Karpas-422 (cell line): ENCODE data around the gene STK17A. TPM values are rescaled to one million over a fixed set of nuclear protein-coding genes. Genes with fewer than 3 reads are reported as not detected.
"Not testable (repeated sequence)": the region's sequence is repeated elsewhere in the genome, so short reads cannot be mapped to it uniquely, and the experiment has no call there.

Experiments used
- DNase-seq: peaks from one replicate; pipeline ENCODE4 v3.0.0-alpha.2; 2015
- H2AFZ ChIP-seq: fragments of 200-600 bp; sonication (generic); 2 replicates; pipeline ENCODE4 v1.6.1; 2014; ENCODE audit warnings: antibody characterized with exemption, low read length, mixed read lengths
- H3K27ac ChIP-seq: fragments of 200-600 bp; sonication (generic); 2 replicates; pipeline ENCODE4 v1.5.1; 2014; ENCODE audit warnings: mild to moderate bottlenecking, low read length, moderate library complexity
- H3K27me3 ChIP-seq: fragments of 200-600 bp; sonication (generic); 2 replicates; pipeline ENCODE4 v1.6.1; 2014; ENCODE audit warnings: low read length, mixed read lengths
- H3K36me3 ChIP-seq: fragments of 200-600 bp; sonication (generic); 2 replicates; pipeline ENCODE4 v1.6.1; 2014; ENCODE audit warnings: low read length, mixed read lengths; ENCODE audit not compliant: insufficient read depth
- H3K4me1 ChIP-seq: fragments of 200-600 bp; sonication (generic); 2 replicates; pipeline ENCODE4 v1.6.1; 2014; ENCODE audit warnings: mild to moderate bottlenecking, low read length, mixed read lengths
- H3K4me2 ChIP-seq: fragments of 200-600 bp; sonication (generic); 2 replicates; pipeline ENCODE4 v1.6.1; 2014; ENCODE audit warnings: low read length, low read depth, mild to moderate bottlenecking; ENCODE audit not compliant: poor library complexity, severe bottlenecking
- H3K4me3 ChIP-seq: fragments of 200-600 bp; sonication (generic); 2 replicates; pipeline ENCODE4 v1.5.1; 2014; ENCODE audit warnings: mild to moderate bottlenecking, antibody characterized with exemption, low read length, mixed read lengths
- H3K79me2 ChIP-seq: fragments of 200-600 bp; sonication (generic); 2 replicates; pipeline ENCODE4 v1.6.1; 2014; ENCODE audit warnings: mild to moderate bottlenecking, low read length, mixed read lengths
- H3K9ac ChIP-seq: fragments of 200-600 bp; sonication (generic); 2 replicates; pipeline ENCODE4 v1.6.0; 2014; ENCODE audit warnings: low read length
- H3K9me2 ChIP-seq: fragments of 200-600 bp; sonication (generic), shearing (Covaris generic); replicated peaks from 2 replicates; pipeline ENCODE4 v1.6.0; 2014; ENCODE audit warnings: mild to moderate bottlenecking, low read length, moderate library complexity; ENCODE audit not compliant: insufficient read depth
- H3K9me3 ChIP-seq: fragments of 300-700, 200-600 bp; sonication (generic); 2 replicates; pipeline ENCODE4 v1.6.1; 2014; ENCODE audit warnings: low read length, mixed read lengths
- H4K20me1 ChIP-seq: fragments of 200-600 bp; sonication (generic); 2 replicates; pipeline ENCODE4 v1.6.1; 2014; ENCODE audit warnings: mild to moderate bottlenecking, antibody characterized with exemption, low read length, low read depth; ENCODE audit not compliant: insufficient read depth
- total RNA-seq: library from RNA; depleted of rRNA; stranded (reverse); fragments of >200 nt; shearing (Covaris generic); gene quantifications from 2 replicates; pipeline ENCODE4 v1.2.3, GENCODE V29; 2014; ENCODE audit warnings: low replicate concordance

Gene STK17A
- total RNA-seq, 1 experiment from 2014 or later: 8.2 TPM

DNA sequence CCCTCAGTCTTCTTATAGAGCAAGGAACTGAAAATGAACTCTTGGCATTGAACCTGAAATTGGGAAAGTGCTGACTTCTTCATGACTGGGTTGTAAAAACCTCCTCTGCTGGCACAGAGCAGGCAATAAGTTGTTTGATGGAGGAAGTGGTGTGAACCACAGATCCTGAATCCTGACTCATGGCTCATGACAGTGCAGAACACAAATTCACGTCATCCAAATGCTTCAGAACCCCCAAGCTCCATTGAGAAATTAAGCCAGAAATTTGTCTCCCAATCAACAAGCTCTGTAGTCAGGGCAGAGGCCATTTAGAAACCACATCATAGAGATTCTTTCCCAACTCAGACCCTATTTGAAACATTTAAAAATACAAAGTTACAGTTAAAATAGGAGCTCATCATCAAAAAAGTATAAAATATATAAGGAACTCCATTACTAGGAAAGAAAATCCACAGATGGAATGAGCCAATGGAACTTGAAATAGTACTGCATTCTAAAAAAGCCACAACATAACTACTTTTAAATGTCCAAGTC lies 10.3 kb upstream of the STK17A start:
- Histone ChIP-seq H4K20me1 (no peaks in the 10 kb centered on the region), H3K27me3 (no peaks in the 10 kb centered on the region), H3K9ac (no peak overlapping the region), H3K4me1 (no peaks in the 10 kb centered on the region), H2AFZ (no peak overlapping the region), H3K27ac (no peak overlapping the region), H3K4me2 (no peak overlapping the region), H3K36me3 (no peaks in the 10 kb centered on the region), H3K9me2 (no peaks in the 10 kb centered on the region), H3K9me3 (no peaks in the 10 kb centered on the region), H3K79me2 (no peaks in the 10 kb centered on the region), H3K4me3 (no peak overlapping the region)
- no peak for DNase-seq

DNA sequence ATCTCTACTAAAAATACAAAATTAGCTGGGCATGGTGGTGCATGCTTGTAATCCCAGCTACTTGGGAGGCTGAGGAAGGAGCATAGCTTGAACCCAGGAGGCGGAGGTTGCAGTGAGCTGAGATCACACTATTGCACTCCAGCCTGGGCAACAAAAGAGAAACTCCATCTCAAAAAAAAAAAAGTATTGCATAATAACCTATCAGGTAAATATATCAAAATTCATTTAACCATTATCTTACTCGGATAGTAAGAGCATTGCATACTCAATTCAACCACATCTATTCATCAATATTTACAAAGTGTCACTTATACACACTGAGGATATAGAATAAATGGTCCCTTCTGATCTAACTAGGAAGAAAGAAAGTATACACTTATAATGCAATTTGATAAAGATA lies 9.1 kb upstream of the STK17A start:
- not testable (repeated sequence) for H4K20me1 ChIP-seq, H3K9me2 ChIP-seq, H3K9me3 ChIP-seq, H3K4me1 ChIP-seq, H3K79me2 ChIP-seq, H3K27ac ChIP-seq, H3K4me2 ChIP-seq, H3K9ac ChIP-seq, DNase-seq, H2AFZ ChIP-seq, H3K36me3 ChIP-seq, H3K27me3 ChIP-seq, H3K4me3 ChIP-seq

DNA sequence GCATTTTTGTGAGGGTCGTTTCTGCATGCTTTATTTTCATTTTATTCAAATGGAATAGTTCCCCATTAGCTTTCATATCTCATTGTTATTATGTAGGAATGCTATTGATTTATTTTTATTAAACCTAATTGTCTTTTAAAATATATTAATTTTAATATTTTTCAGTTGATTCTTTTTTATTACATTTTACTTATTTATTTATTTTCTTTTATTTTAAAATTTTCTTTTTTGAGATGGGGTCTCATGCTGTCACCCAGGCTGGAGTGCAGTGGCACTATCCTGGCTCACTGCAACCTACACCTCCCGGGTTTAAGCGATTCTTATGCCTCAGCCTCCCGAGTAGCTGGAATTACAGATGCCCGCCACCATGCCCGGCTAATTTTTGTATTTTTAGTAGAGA lies 7.4 kb upstream of the STK17A start:
- Histone ChIP-seq H3K4me1 (no peaks in the 10 kb centered on the region), H3K4me3 (no peak overlapping the region), H4K20me1 (no peaks in the 10 kb centered on the region), H3K9ac (no peak overlapping the region), H3K79me2 (no peaks in the 10 kb centered on the region), H3K9me2 (no peaks in the 10 kb centered on the region), H3K27ac (no peak overlapping the region), H3K27me3 (no peaks in the 10 kb centered on the region), H3K36me3 (no peaks in the 10 kb centered on the region), H2AFZ (no peak overlapping the region), H3K9me3 (no peaks in the 10 kb centered on the region), H3K4me2 (no peak overlapping the region)
- DNase-seq: no peak

DNA sequence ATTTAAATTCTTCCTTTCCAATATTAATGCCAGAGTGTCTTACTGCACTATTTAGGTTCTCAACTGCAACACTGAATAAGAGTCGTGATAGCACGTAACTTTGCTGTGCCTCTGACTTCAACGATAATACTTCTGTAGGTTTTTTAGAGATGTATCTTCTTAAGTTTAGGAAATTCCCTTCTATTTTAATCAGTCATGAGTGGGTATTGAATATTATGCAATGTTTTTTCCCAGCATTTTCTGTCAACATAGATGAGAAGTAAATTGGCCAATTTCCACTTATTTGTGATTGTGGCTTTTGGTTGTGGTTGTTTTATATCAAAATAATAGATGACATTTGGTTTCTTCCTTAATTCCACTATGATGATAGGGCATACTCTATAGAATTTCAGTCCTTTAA lies 6.7 kb upstream of the STK17A start:
- Histone ChIP-seq H4K20me1 (no peaks in the 10 kb centered on the region), H3K4me3 (no peak overlapping the region), H3K9ac (no peak overlapping the region), H3K79me2 (no peaks in the 10 kb centered on the region), H3K36me3 (no peaks in the 10 kb centered on the region), H3K4me2 (no peak overlapping the region), H3K27me3 (no peaks in the 10 kb centered on the region), H2AFZ (no peak overlapping the region), H3K27ac (no peak overlapping the region), H3K9me2 (no peaks in the 10 kb centered on the region), H3K9me3 (no peaks in the 10 kb centered on the region), H3K4me1 (no peaks in the 10 kb centered on the region)
- DNase-seq: no peak

DNA sequence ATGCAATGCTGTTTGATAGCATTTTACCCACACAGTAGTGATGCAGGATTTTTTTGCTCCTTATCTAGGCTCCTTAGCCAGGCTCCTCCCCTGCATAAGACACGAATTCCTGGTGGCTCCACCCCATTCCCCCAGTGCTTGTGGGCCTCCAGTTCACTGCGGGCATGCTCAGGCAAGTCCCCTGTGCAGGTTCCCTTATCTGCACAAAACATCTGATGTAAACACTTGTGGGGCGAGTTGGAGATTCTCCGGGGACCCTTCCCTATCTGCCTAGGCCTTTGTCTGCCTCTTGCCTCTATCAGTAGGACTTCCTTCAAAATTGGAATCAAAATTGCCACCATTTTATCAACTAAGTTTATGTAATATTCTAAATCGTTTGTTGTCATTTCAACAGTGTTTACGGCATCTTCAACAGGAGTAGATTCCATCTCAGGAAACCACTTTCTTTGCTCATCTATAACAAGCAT lies 5.4 kb upstream of the STK17A start:
- Histone ChIP-seq H2AFZ (no peak overlapping the region), H3K4me2 (no peak overlapping the region), H3K36me3 (no peaks in the 10 kb centered on the region), H3K9ac (no peak overlapping the region), H3K27me3 (no peaks in the 10 kb centered on the region), H3K27ac (no peak overlapping the region), H3K4me1 (peaks cover 5% of the 10 kb centered on the region; the same call in 1 of the 2 replicates), H3K79me2 (no peaks in the 10 kb centered on the region), H3K4me3 (no peak overlapping the region), H3K9me3 (no peaks in the 10 kb centered on the region), H4K20me1 (no peaks in the 10 kb centered on the region), H3K9me2 (no peaks in the 10 kb centered on the region)
- DNase-seq: no peak

DNA sequence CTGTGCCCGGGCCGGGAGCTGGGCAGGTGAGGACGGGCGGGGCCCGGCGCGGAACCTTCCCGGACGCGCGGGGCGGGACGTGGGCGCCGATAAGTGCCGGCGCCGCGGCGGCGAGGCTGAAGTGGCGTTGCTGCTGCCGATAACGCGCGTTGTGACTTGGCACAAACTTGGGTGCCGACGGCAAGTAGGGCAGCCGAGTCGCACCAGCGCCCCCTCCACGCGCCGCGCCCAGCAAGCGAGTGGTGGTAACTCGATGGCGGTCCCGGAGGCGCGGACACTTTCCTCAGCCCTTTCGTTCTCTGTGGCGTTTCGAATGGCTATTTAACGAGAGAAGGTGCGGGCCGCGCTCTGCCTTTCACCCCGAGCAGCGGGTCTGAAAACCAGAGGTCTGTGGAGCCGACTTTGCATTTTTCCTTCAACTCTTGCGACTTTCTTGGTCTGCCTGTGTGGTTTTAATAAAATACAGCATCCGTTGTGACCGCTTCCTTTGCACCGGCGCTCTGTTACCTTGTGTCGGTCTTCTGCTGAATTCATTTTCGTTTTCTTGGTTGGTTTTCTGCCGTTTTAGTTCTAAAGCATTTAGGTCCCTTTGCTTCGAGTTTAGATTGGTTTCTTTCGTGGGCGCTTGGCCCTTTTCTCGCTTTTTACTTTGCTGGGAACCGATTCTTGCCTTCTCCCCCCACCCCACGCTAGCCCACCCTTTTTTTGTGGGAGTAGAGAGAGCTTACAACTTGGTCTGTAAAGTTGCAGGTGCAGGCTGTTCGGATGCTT lies 701 bp downstream of the STK17A start:
- peaks cover 13% of the 10 kb centered on the region; the same call in 1 of the 2 replicates for H4K20me1 ChIP-seq
- H2AFZ ChIP-seq: peak overlapping the region; percentile 90; the same call in 1 of the 2 replicates

DNA sequence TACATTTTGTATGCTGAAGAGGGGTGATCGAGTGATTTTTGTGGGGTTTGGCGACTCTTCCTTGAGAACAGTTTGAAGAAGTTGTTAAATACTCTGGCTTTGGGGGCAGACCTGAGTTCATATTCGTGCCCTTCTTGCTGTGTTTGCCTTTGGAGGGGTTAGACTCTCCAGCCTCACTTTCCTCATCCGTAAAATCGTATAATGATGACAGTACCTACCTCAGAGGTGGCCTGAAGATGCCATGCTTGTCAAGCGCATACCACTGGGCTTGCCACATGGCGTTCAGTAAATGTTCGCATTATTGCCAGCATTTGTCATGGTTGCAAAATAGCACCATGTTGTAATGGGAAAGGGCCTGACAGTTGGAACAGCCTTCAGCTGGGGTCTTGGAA lies 1.3 kb downstream of the STK17A start:
- Histone ChIP-seq H4K20me1 (peaks cover 16% of the 10 kb centered on the region; the same call in 1 of the 2 replicates), H2AFZ (peak overlapping the region; percentile 90; the same call in 1 of the 2 replicates), H3K79me2 (no peaks in the 10 kb centered on the region), H3K4me1 (peaks cover 30% of the 10 kb centered on the region), H3K27me3 (no peaks in the 10 kb centered on the region), H3K4me3 (peak overlapping the region; percentile 93), H3K36me3 (no peaks in the 10 kb centered on the region), H3K9ac (peak overlapping the region; percentile 80), H3K27ac (peak overlapping the region; percentile 32; the same call in 1 of the 2 replicates), H3K9me2 (no peaks in the 10 kb centered on the region), H3K4me2 (peak overlapping the region; percentile 90), H3K9me3 (no peaks in the 10 kb centered on the region)
- peak; percentile 53 for DNase-seq

More for the DNA sequence above, 701 bp downstream of the STK17A start:
- H3K4me2 ChIP-seq: peak overlapping the region; percentile 90
- peak overlapping the region; percentile 80 for H3K9ac ChIP-seq
- H3K9me2 ChIP-seq: no peaks in the 10 kb centered on the region
- no peaks in the 10 kb centered on the region for H3K9me3 ChIP-seq
- H3K4me1 ChIP-seq: peaks cover 30% of the 10 kb centered on the region
- DNase-seq: peak; percentile 84
- peak overlapping the region; percentile 32; the same call in 1 of the 2 replicates for H3K27ac ChIP-seq
- H3K27me3 ChIP-seq: no peaks in the 10 kb centered on the region
- no peaks in the 10 kb centered on the region for H3K36me3 ChIP-seq
- no peaks in the 10 kb centered on the region for H3K79me2 ChIP-seq
- peak overlapping the region; percentile 93 for H3K4me3 ChIP-seq

DNA sequence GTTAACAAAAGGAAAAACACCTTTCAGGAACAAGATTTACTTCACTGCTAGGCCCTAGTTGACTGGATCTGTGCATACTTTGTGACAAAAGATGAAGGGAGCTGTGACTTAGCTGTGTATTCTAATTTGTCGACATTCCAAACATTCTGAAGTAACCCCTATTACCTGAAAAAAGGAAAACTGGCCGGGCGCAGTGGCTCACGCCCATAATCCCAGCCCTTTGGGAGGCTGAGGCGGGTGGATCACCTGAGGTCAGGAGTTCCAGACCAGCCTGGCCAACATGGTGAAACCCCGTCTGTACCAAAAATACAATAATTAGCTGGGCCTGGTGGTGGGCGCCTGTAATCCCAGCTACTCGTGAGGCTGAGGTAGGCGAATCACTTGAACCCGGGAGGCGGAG lies 1.8 kb downstream of the STK17A start:
- peak overlapping the region; percentile 80 for H3K9ac ChIP-seq
- peaks cover 30% of the 10 kb centered on the region for H3K4me1 ChIP-seq
- peaks cover 16% of the 10 kb centered on the region; the same call in 1 of the 2 replicates for H4K20me1 ChIP-seq
- DNase-seq, H3K36me3 ChIP-seq, H3K9me2 ChIP-seq, H3K27me3 ChIP-seq, H3K79me2 ChIP-seq, H3K27ac ChIP-seq, H3K9me3 ChIP-seq, H2AFZ ChIP-seq: not testable (repeated sequence)
- peak overlapping the region; percentile 93 for H3K4me3 ChIP-seq
- H3K4me2 ChIP-seq: peak overlapping the region; percentile 90
